ENCODE results near the gene BABAM2.

The BABAM2 gene

DNA sequence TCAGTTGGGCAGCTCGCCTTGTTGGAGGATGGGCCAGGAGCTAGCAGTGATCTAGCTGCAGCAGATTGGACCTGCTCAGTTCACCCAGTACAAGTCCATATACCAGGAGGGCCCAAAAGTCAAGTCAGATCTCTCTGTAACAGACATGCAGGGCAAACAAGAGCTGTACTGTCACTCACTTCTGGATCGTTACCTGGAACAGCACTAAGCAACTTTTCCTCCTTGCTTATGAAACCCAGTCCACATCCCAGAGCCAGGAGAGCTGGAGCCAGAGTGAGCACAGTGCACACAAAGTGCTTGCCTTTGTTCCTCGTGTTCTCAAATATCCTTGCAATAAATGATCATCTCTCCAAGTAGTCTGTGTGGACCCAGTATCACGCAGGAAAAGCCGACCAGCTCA lies 258.0 kb downstream of the BABAM2 start:
- TF ChIP-seq, protein P1, sequence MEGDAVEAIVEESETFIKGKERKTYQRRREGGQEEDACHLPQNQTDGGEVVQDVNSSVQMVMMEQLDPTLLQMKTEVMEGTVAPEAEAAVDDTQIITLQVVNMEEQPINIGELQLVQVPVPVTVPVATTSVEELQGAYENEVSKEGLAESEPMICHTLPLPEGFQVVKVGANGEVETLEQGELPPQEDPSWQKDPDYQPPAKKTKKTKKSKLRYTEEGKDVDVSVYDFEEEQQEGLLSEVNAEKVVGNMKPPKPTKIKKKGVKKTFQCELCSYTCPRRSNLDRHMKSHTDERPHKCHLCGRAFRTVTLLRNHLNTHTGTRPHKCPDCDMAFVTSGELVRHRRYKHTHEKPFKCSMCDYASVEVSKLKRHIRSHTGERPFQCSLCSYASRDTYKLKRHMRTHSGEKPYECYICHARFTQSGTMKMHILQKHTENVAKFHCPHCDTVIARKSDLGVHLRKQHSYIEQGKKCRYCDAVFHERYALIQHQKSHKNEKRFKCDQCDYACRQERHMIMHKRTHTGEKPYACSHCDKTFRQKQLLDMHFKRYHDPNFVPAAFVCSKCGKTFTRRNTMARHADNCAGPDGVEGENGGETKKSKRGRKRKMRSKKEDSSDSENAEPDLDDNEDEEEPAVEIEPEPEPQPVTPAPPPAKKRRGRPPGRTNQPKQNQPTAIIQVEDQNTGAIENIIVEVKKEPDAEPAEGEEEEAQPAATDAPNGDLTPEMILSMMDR (IDR thresholded peaks at IDR 0.05; ENCODE audit: low read depth, low read length) = no peak

DNA sequence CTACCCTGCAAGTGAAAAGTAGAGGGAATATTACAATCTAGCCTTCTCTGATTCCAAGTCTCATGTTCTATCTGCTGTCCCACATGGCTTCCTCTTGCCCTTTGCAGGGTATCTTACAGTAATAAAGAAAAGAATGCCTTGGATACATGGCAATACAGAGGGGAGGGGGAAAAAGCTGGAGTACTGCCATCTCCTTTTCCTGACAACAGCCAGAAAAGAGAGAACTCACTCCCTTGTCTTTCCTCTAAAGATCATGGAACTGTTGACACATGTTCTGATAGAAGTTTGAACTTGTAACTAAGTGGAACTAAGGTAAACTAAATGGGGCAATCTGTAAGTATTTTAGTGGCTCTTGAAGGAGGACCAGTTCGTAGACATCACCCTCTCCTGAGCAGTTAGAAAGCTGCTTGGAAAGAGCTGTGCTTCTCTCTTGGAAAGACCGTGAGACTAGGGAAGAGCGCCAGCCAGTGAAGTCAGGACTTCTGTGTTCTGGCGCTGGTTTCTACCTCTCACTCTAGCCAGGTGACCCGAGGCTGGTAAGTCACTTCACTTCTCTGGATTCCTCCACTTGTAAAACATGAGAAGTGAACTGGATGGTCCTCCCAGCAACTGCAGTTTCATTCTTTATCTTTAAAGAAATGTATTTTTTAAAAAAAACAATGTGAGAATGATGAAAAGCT lies 259.8 kb downstream of the BABAM2 start:
- H3K4me3 ChIP-seq (ENCODE audit: low read depth, low read length) = no peak overlapping the region
- no peaks in the 10 kb centered on the region for H3K9me3 ChIP-seq (ENCODE audit: severe bottlenecking)
- no peak overlapping the region for H3K27ac ChIP-seq
- DNase-seq = no peak
- H3K27me3 ChIP-seq (ENCODE audit: insufficient read depth, low read depth, severe bottlenecking) = peaks cover 5% of the 10 kb centered on the region
- TF ChIP-seq, protein P1 (IDR thresholded peaks at IDR 0.05; ENCODE audit: low read depth, low read length) = no peak
- no peaks in the 10 kb centered on the region for H3K36me3 ChIP-seq

More for the DNA sequence above, 258.0 kb downstream of the BABAM2 start:
- Histone ChIP-seq H3K36me3 (no peaks in the 10 kb centered on the region), H3K4me3 (ENCODE audit: low read depth, low read length) (no peak overlapping the region), H3K9me3 (ENCODE audit: severe bottlenecking) (no peaks in the 10 kb centered on the region), H3K27me3 (ENCODE audit: insufficient read depth, low read depth, severe bottlenecking) (peaks cover 5% of the 10 kb centered on the region), H3K27ac (no peak overlapping the region)
- no peak for DNase-seq

DNA sequence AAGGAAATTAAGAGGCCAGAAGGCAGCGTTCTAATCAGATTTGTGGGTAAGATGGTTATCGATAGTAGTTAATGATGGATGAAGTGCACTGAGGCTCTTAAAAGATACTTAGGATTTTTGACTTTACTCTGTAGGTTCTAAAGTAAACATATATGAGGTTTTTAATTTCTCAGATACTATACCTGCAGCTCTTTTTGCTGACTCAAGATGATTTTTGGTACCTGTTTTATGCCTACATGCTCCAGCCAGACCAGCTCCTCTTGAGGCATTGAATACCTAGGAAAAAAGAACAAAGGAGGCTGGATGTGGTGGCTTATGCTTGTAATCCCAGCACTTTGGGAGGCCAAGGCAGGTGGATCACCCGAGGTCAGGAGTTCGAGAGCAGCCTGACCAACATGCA lies 260.5 kb downstream of the BABAM2 start:
- TF ChIP-seq, protein P1 (IDR thresholded peaks at IDR 0.05; ENCODE audit: low read depth, low read length) = no peak
- H3K4me3 ChIP-seq (ENCODE audit: low read depth, low read length) = no peak overlapping the region
- H3K27me3 ChIP-seq (ENCODE audit: insufficient read depth, low read depth, severe bottlenecking) = peaks cover 5% of the 10 kb centered on the region
- no peak for DNase-seq
- H3K36me3 ChIP-seq = no peaks in the 10 kb centered on the region
- H3K9me3 ChIP-seq (ENCODE audit: severe bottlenecking) = peaks cover 1% of the 10 kb centered on the region
- no peak overlapping the region for H3K27ac ChIP-seq

DNA sequence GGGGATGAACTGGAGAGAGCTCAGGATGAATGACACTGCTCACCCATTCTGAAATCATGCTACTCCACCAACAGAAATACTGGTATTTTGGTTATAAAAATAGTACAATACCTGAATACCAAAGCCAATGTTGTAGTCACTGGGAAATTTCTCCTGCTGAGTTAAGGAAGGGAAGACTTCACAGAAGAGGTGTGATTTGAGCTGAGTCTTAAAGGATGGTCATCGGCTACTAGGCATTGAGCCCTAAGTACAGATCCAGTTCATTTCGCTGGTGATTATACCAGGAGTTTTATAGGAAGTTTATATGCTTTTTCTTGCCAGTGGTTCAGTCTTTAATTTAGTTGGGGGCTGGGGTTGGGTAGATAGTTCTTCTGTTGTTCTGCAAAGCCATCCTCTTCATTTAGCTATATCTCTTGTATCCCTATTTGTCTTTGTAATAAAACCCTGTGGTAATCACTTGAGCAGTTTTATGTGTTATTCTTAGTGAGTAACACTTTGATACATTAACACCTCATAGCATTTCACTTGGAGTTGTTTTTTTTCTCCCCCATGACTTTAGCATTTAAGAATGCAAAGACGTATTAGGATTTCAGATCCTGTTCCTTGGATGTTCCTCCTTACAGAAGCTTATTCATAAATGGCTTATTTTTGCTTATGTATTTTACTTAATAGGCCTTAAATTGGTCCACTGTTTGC lies 262.2 kb downstream of the BABAM2 start:
- peaks cover 5% of the 10 kb centered on the region for H3K27me3 ChIP-seq (ENCODE audit: insufficient read depth, low read depth, severe bottlenecking)
- H3K27ac ChIP-seq = no peak overlapping the region
- H3K9me3 ChIP-seq (ENCODE audit: severe bottlenecking) = peaks cover 4% of the 10 kb centered on the region
- H3K36me3 ChIP-seq = no peaks in the 10 kb centered on the region
- no peak for DNase-seq
- TF ChIP-seq, protein P1 (IDR thresholded peaks at IDR 0.05; ENCODE audit: low read depth, low read length) = no peak
- H3K4me3 ChIP-seq (ENCODE audit: low read depth, low read length) = no peak overlapping the region

DNA sequence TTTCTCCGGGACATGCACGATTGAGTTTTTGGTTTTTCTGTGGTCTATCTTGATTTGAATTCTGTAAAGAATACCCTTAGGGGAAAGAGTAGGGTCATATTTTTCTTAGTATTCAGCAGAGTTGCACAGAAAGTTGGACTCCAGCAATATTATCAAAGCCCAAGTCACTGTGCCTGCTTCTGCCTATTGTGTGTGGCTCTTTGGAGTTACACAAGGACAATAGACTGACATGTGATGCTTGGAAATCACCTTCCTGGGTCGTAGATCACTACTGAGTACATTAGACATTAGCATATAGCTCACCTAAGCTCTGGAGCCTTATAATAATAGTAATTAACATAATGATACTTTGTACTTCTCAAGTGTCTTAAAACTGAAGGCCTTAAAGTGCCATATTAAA lies 263.3 kb downstream of the BABAM2 start:
- no peak for DNase-seq
- no peak overlapping the region for H3K4me3 ChIP-seq (ENCODE audit: low read depth, low read length)
- H3K9me3 ChIP-seq (ENCODE audit: severe bottlenecking) = peaks cover 4% of the 10 kb centered on the region
- no peaks in the 10 kb centered on the region for H3K36me3 ChIP-seq
- TF ChIP-seq, protein P1 (IDR thresholded peaks at IDR 0.05; ENCODE audit: low read depth, low read length) = no peak
- no peak overlapping the region for H3K27ac ChIP-seq
- H3K27me3 ChIP-seq (ENCODE audit: insufficient read depth, low read depth, severe bottlenecking) = peaks cover 5% of the 10 kb centered on the region

All from WERI-Rb-1 (cell line).